GM23338 (cell line): Measurements from ENCODE around the gene BLVRA. TPM values are rescaled to one million over a fixed set of nuclear protein-coding genes. Genes with fewer than 3 reads are reported as not detected.

Experiments used
- ATAC-seq: fragments of 200-7000 bp; cut with Tn5 transposase; 3 replicates; pipeline ENCODE4 v1.9.1; 2020
- DNase-seq: peaks from one replicate; pipeline ENCODE4 v3.0.0-alpha.2; 2015; ENCODE audit warnings: low spot score
- H2AFZ ChIP-seq: fragments of 200-600 bp; sonication (generic); 2 replicates; pipeline ENCODE4 v1.8.0; 2016; ENCODE audit warnings: antibody characterized with exemption, mild to moderate bottlenecking, moderate library complexity
- H3F3A ChIP-seq: fragments of 200-600 bp; sonication (generic); replicated peaks from 2 replicates; pipeline ENCODE4 v1.8.0; 2017; ENCODE audit warnings: antibody characterized with exemption, mixed run types, low read depth
- H3K27ac ChIP-seq: fragments of 200-600 bp; sonication (generic); 2 replicates; pipeline ENCODE4 v1.6.1; 2016; ENCODE audit warnings: low read depth
- H3K27me3 ChIP-seq: fragments of 200-600 bp; sonication (generic); 2 replicates; pipeline ENCODE4 v1.8.0; 2016; ENCODE audit warnings: mild to moderate bottlenecking, mixed run types, moderate library complexity; ENCODE audit not compliant: insufficient read depth
- H3K36me3 ChIP-seq: fragments of 200-600 bp; sonication (generic); 2 replicates; pipeline ENCODE4 v1.8.0; 2016; ENCODE audit warnings: mild to moderate bottlenecking; ENCODE audit not compliant: insufficient read depth
- H3K4me1 ChIP-seq: fragments of 200-600 bp; sonication (generic); 2 replicates; pipeline ENCODE4 v1.8.0; 2016; ENCODE audit warnings: mild to moderate bottlenecking, moderate library complexity; ENCODE audit not compliant: insufficient read depth
- H3K4me2 ChIP-seq: fragments of 200-600 bp; sonication (generic); 2 replicates; pipeline ENCODE4 v1.7.1; 2017; ENCODE audit warnings: mixed run types
- H3K4me3 ChIP-seq: fragments of 200-600 bp; sonication (generic); 2 replicates; pipeline ENCODE4 v1.6.1; 2016; ENCODE audit warnings: mixed run types
- H3K79me2 ChIP-seq: fragments of 200-600 bp; sonication (generic); replicated peaks from 2 replicates; pipeline ENCODE4 v1.8.0; 2017; ENCODE audit warnings: mild to moderate bottlenecking; ENCODE audit not compliant: insufficient read depth
- H3K9me2 ChIP-seq: fragments of 200-600 bp; sonication (generic); 2 replicates; pipeline ENCODE4 v1.8.0; 2017; ENCODE audit not compliant: insufficient read depth
- H4K20me1 ChIP-seq: fragments of 200-600 bp; sonication (generic); replicated peaks from 2 replicates; pipeline ENCODE4 v1.8.0; 2017; ENCODE audit warnings: mild to moderate bottlenecking; ENCODE audit not compliant: insufficient read depth
- H3K27ac Mint-ChIP-seq: 2 replicates; pipeline ENCODE4 v1.8.0; 2020; ENCODE audit warnings: inconsistent platforms, mild to moderate bottlenecking, moderate library complexity, mixed read lengths
- H3K27me3 Mint-ChIP-seq: 3 replicates; pipeline ENCODE4 v1.8.0; 2022; ENCODE audit warnings: low read depth, mild to moderate bottlenecking, moderate library complexity, mixed read lengths, inconsistent platforms; ENCODE audit not compliant: insufficient read depth, poor library complexity
- H3K36me3 Mint-ChIP-seq: 3 replicates; pipeline ENCODE4 v1.8.0; 2021; ENCODE audit warnings: low read depth, mild to moderate bottlenecking, inconsistent platforms, moderate library complexity, mixed read lengths
- H3K4me1 Mint-ChIP-seq: 3 replicates; pipeline ENCODE4 v1.8.0; 2020; ENCODE audit warnings: mild to moderate bottlenecking, inconsistent platforms, mixed read lengths
- H3K4me3 Mint-ChIP-seq: 3 replicates; pipeline ENCODE4 v1.8.0; 2021; ENCODE audit warnings: moderate library complexity, mild to moderate bottlenecking, inconsistent platforms, mixed read lengths
- H3K9me3 Mint-ChIP-seq: 3 replicates; pipeline ENCODE4 v1.8.0; 2020; ENCODE audit warnings: moderate library complexity, mild to moderate bottlenecking, inconsistent platforms, mixed read lengths
- CREB1 ChIP-seq: fragments of 250-450 bp; sonication (Bioruptor Pico); IDR thresholded peaks from 2 replicates; pipeline ENCODE4 v1.5.0; 2020; ENCODE audit warnings: low read depth, mild to moderate bottlenecking, moderate library complexity
- ETS1 ChIP-seq: IDR thresholded peaks from 2 replicates; pipeline ENCODE4 v1.6.1; 2016; ENCODE audit warnings: antibody characterized with exemption
- EZH2 ChIP-seq: fragments of 200-600 bp; sonication (generic); IDR thresholded peaks from one replicate; pipeline ENCODE4 v1.8.0; 2017; ENCODE audit warnings: antibody characterized with exemption, mild to moderate bottlenecking, low read depth; ENCODE audit not compliant: unreplicated experiment
- EZH2phosphoT487 ChIP-seq: fragments of 200-600 bp; sonication (generic); IDR thresholded peaks from one replicate; pipeline ENCODE4 v1.8.1; 2018; ENCODE audit warnings: antibody characterized with exemption; ENCODE audit not compliant: unreplicated experiment
- JUNB ChIP-seq: IDR thresholded peaks from one replicate; pipeline ENCODE4 v1.6.1; 2016; ENCODE audit warnings: antibody characterized with exemption; ENCODE audit not compliant: unreplicated experiment
- NANOG ChIP-seq: IDR thresholded peaks from 2 replicates; pipeline ENCODE4 v1.6.1; 2016; ENCODE audit warnings: antibody characterized with exemption, borderline replicate concordance
- POLR2AphosphoS5 ChIP-seq: IDR thresholded peaks from 2 replicates; pipeline ENCODE4 v1.6.1; 2016; ENCODE audit warnings: antibody characterized with exemption, low read depth
- REST ChIP-seq: IDR thresholded peaks from one replicate; pipeline ENCODE4 v1.6.1; 2018; ENCODE audit warnings: antibody characterized with exemption; ENCODE audit not compliant: unreplicated experiment
- STAT1 ChIP-seq: IDR thresholded peaks from one replicate; pipeline ENCODE4 v1.6.1; 2016; ENCODE audit warnings: antibody characterized with exemption; ENCODE audit not compliant: unreplicated experiment
- ZNF114 ChIP-seq: fragments of 250-450 bp; sonication (Bioruptor Pico); IDR thresholded peaks from 2 replicates; pipeline ENCODE4 v1.5.0; 2020; ENCODE audit warnings: mild to moderate bottlenecking, moderate library complexity
- ZNF331 ChIP-seq: fragments of 250-450 bp; sonication (Bioruptor Pico); IDR thresholded peaks from 2 replicates; pipeline ENCODE4 v1.5.0; 2020; ENCODE audit warnings: low read depth, mild to moderate bottlenecking, moderate library complexity
- polyA plus RNA-seq: library from polyadenylated mRNA; unstranded; fragments of >200 nt; fragmentation: Nextera tagmentation; extraction: Ambion mirVana; gene quantifications from 2 replicates; pipeline ENCODE4 v1.2.1, GENCODE V29; 2016
- total RNA-seq: library from RNA; depleted of rRNA; stranded (reverse); fragments of >200 nt; shearing (Covaris generic); gene quantifications from 2 replicates; pipeline ENCODE4 v1.2.3, GENCODE V29; 2014
- TF ChIP-seq, protein P1 (sequence below): fragments of 250-450 bp; sonication (Bioruptor Pico); IDR thresholded peaks from 2 replicates; pipeline ENCODE4 v1.5.0; 2020; ENCODE audit warnings: mild to moderate bottlenecking, moderate library complexity
- TF ChIP-seq, protein P2 (sequence below), 2 experiments: fragments of 200-600 bp in 1 of 2; sonication (generic) in 1 of 2; conservative IDR thresholded peaks; 2 replicates each; pipeline versions ENCODE4 v1.5.1 to v1.6.1; 2016 to 2017; ENCODE audit warnings: antibody characterized with exemption in 2 of 2, low read depth in 2 of 2, mild to moderate bottlenecking in 2 of 2, moderate library complexity in 1 of 2

Gene BLVRA
- total and polyA plus RNA-seq, 2 experiments from 2014 or later: 17.0 to 46.5 TPM

- Mint-ChIP-seq H3K27ac (no peak overlapping the region), H3K36me3 (peaks cover 6% of the 10 kb centered on the region; the same call in 2 of the 3 replicates), H3K27me3 (peaks cover 1% of the 10 kb centered on the region), H3K4me1 (peaks cover 24% of the 10 kb centered on the region), H3K4me3 (no peak overlapping the region), H3K9me3 (peaks cover 13% of the 10 kb centered on the region)
- no peak overlapping the region for H2AFZ ChIP-seq
- no peaks in the 10 kb centered on the region for H3K27me3 ChIP-seq
- no peaks in the 10 kb centered on the region for H4K20me1 ChIP-seq
- H3K36me3 ChIP-seq: no peaks in the 10 kb centered on the region
- H3F3A ChIP-seq: peaks cover 5% of the 10 kb centered on the region
- H3K27ac ChIP-seq: no peak overlapping the region
- H3K4me3 ChIP-seq: no peak overlapping the region
- ATAC-seq (no peak), DNase-seq (no peak)
- H3K4me1 ChIP-seq: peaks cover 35% of the 10 kb centered on the region
- no peak overlapping the region for H3K4me2 ChIP-seq
- peaks cover 9% of the 10 kb centered on the region for H3K9me2 ChIP-seq
- peaks cover 9% of the 10 kb centered on the region for H3K79me2 ChIP-seq
- TF ChIP-seq REST (no peak), STAT1 (no peak), CREB1 (no peak), ZNF114 (CRISPR knock-in tag) (no peak), EZH2phosphoT487 (no peak), ETS1 (no peak), NANOG (no peak), POLR2AphosphoS5 (no peak), ZNF331 (CRISPR knock-in tag) (no peak), EZH2 (no peak), JUNB (no peak)
- TF ChIP-seq, protein P1, sequence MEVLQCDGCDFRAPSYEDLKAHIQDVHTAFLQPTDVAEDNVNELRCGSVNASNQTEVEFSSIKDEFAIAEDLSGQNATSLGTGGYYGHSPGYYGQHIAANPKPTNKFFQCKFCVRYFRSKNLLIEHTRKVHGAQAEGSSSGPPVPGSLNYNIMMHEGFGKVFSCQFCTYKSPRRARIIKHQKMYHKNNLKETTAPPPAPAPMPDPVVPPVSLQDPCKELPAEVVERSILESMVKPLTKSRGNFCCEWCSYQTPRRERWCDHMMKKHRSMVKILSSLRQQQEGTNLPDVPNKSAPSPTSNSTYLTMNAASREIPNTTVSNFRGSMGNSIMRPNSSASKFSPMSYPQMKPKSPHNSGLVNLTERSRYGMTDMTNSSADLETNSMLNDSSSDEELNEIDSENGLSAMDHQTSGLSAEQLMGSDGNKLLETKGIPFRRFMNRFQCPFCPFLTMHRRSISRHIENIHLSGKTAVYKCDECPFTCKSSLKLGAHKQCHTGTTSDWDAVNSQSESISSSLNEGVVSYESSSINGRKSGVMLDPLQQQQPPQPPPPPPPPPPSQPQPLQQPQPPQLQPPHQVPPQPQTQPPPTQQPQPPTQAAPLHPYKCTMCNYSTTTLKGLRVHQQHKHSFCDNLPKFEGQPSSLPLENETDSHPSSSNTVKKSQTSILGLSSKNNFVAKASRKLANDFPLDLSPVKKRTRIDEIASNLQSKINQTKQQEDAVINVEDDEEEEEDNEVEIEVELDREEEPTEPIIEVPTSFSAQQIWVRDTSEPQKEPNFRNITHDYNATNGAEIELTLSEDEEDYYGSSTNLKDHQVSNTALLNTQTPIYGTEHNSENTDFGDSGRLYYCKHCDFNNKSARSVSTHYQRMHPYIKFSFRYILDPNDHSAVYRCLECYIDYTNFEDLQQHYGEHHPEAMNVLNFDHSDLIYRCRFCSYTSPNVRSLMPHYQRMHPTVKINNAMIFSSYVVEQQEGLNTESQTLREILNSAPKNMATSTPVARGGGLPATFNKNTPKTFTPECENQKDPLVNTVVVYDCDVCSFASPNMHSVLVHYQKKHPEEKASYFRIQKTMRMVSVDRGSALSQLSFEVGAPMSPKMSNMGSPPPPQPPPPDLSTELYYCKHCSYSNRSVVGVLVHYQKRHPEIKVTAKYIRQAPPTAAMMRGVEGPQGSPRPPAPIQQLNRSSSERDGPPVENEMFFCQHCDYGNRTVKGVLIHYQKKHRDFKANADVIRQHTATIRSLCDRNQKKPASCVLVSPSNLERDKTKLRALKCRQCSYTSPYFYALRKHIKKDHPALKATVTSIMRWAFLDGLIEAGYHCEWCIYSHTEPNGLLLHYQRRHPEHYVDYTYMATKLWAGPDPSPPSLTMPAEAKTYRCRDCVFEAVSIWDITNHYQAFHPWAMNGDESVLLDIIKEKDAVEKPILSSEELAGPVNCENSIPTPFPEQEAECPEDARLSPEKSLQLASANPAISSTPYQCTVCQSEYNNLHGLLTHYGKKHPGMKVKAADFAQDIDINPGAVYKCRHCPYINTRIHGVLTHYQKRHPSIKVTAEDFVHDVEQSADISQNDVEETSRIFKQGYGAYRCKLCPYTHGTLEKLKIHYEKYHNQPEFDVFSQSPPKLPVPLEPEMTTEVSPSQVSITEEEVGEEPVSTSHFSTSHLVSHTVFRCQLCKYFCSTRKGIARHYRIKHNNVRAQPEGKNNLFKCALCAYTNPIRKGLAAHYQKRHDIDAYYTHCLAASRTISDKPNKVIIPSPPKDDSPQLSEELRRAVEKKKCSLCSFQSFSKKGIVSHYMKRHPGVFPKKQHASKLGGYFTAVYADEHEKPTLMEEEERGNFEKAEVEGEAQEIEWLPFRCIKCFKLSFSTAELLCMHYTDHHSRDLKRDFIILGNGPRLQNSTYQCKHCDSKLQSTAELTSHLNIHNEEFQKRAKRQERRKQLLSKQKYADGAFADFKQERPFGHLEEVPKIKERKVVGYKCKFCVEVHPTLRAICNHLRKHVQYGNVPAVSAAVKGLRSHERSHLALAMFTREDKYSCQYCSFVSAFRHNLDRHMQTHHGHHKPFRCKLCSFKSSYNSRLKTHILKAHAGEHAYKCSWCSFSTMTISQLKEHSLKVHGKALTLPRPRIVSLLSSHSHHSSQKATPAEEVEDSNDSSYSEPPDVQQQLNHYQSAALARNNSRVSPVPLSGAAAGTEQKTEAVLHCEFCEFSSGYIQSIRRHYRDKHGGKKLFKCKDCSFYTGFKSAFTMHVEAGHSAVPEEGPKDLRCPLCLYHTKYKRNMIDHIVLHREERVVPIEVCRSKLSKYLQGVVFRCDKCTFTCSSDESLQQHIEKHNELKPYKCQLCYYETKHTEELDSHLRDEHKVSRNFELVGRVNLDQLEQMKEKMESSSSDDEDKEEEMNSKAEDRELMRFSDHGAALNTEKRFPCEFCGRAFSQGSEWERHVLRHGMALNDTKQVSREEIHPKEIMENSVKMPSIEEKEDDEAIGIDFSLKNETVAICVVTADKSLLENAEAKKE (CRISPR knock-in tag): no peak
- TF ChIP-seq, protein P2, sequence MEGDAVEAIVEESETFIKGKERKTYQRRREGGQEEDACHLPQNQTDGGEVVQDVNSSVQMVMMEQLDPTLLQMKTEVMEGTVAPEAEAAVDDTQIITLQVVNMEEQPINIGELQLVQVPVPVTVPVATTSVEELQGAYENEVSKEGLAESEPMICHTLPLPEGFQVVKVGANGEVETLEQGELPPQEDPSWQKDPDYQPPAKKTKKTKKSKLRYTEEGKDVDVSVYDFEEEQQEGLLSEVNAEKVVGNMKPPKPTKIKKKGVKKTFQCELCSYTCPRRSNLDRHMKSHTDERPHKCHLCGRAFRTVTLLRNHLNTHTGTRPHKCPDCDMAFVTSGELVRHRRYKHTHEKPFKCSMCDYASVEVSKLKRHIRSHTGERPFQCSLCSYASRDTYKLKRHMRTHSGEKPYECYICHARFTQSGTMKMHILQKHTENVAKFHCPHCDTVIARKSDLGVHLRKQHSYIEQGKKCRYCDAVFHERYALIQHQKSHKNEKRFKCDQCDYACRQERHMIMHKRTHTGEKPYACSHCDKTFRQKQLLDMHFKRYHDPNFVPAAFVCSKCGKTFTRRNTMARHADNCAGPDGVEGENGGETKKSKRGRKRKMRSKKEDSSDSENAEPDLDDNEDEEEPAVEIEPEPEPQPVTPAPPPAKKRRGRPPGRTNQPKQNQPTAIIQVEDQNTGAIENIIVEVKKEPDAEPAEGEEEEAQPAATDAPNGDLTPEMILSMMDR (conservative IDR thresholded peaks at IDR 0.05; ENCODE audit: low read depth in 2 of 2): no peak
These were observed 66.5 kb downstream of the BLVRA start for GRCh38 chr7:43824963-43825362.
